Mammary epithelial cell (primary cell): ENCODE measurements around the gene TNFRSF13B.
"Not testable (repeated sequence)": the region's sequence is repeated elsewhere in the genome, so short reads cannot be mapped to it uniquely, and the experiment has no call there.

Source experiments
- EZH2 ChIP-seq: IDR thresholded peaks from 2 replicates; pipeline ENCODE4 v1.6.1; 2012; ENCODE audit warnings: low read length, inconsistent platforms, borderline replicate concordance
- TF ChIP-seq, protein P1 (sequence below), 2 donors: IDR thresholded peaks in 1 of 2; conservative IDR thresholded peaks in 1 of 2; 2 replicates each; pipeline ENCODE4 v1.5.1; 2011 to 2012; ENCODE audit warnings: inconsistent platforms in 2 of 2, low read length in 2 of 2, mild to moderate bottlenecking in 2 of 2, control low read depth in 1 of 2, low read depth in 1 of 2; ENCODE audit not compliant: insufficient read depth in 1 of 2; ENCODE audit errors: extremely low read depth in 1 of 2

DNA sequence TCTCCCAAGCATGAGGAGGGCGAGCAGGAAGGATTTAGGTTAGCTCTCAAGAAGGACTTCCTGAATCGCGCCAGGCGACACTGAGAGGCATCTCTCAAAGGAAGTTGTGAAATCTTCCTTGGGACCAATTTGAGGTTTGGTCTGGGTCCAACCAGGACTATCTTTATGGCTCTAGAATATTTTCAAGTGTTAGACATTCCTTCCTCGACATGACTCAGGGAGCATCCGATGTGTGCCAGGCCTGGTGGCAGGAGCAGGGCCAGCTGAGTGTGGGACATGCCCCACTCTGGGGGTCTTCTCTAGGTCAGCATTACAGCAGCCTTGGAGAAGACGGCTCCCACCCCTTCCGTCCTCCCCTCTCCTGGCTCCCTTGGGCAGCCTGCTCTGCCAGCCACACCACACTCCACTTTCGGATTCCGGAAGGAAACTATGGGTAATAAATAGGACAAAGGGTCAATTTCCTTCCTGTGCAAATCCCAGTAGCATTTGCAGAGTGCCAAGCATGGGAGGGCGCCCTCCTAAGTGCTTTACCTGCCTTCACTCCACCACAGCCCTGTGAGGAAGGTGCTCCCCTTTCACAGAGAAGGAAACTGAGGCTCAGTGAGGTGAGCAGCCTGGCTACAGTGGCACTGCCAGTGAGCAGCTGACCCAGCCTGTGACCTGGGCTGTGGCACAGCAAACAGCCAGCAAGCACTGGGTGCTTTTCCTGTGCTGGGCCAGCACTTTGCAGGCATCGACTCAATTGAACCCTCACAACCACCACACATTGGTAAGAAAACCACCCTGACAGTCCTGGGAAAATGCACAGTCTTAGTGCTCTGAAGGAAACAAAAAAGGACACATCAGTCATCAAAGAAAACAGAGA lies 39.4 kb upstream of the TNFRSF13B start:
- TF ChIP-seq, protein P1, sequence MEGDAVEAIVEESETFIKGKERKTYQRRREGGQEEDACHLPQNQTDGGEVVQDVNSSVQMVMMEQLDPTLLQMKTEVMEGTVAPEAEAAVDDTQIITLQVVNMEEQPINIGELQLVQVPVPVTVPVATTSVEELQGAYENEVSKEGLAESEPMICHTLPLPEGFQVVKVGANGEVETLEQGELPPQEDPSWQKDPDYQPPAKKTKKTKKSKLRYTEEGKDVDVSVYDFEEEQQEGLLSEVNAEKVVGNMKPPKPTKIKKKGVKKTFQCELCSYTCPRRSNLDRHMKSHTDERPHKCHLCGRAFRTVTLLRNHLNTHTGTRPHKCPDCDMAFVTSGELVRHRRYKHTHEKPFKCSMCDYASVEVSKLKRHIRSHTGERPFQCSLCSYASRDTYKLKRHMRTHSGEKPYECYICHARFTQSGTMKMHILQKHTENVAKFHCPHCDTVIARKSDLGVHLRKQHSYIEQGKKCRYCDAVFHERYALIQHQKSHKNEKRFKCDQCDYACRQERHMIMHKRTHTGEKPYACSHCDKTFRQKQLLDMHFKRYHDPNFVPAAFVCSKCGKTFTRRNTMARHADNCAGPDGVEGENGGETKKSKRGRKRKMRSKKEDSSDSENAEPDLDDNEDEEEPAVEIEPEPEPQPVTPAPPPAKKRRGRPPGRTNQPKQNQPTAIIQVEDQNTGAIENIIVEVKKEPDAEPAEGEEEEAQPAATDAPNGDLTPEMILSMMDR (conservative IDR thresholded peaks at IDR 0.05 in 1 of 2, IDR thresholded peaks at IDR 0.05 in 1 of 2; ENCODE audit: extremely low read depth in 1 of 2, insufficient read depth in 1 of 2, low read depth in 1 of 2, low read length in 2 of 2) = not testable (repeated sequence)
- not testable (repeated sequence) for TF ChIP-seq EZH2
